GM21390 (cell line): ENCODE results near the gene RARB.

Experiments used
- ATAC-seq: cut with Tn5 transposase; IDR thresholded peaks from one replicate; pipeline ENCODE4 v1.9.1; 2021; ENCODE audit not compliant: unreplicated experiment

The RARB gene

DNA sequence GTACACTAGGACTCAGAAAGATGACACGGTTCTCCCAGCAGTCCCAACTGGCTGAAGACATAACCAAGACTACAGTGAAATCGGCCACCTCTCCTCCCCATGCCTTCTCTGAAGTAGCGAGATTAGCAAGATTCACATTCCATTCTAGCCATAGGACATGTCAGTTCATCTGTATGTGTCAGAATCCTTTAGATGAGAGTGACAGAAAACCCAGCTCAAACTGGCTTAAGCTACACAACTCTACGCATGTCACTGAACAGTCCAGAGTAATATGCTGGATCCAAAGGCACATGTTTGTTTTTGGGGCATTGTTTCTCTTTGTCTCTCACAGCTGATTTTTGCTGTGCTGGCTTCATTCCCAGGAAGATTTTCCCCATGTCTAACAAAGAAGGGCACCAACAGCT lies 75.8 kb downstream of the RARB start:
- no peak for ATAC-seq

DNA sequence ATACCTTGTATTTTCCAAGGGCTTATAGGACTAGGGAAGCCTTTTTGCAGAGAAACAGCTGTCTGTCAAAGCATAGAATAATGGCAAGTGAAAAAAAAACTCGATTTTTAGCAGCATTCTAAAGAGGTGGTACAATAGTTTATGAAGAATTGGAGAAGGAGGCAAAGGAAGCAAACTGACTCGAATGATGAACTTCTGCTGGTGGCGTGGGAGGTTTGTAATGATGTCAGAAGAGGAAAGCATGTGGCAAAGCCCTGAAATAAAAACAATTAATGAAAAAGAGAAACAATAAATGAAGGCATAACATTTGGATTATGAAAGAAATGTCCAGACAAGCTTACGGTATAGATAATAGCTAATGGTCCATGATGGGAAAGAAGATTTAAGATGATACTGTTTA lies 77.5 kb downstream of the RARB start:
- ATAC-seq, result no peak

DNA sequence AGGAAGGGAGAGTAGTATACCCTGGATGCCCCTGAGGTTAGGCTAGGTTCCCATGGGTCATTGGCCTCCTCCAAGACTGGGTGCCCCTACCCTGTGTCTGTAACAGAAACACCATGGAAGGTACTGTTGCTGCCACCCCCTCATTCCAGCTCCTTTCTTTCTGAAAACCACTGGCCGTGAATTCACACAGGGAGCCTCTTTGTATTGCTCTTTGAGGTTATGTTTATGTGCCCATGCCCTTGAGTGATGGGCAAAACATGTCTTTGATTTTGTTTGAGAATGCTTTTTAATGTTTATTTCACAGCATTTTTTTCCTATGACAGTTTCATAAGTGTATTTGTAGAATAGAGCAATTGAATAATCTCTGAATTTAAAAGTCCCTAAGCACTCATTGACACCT lies 79.7 kb downstream of the RARB start:
- ATAC-seq, result no peak

DNA sequence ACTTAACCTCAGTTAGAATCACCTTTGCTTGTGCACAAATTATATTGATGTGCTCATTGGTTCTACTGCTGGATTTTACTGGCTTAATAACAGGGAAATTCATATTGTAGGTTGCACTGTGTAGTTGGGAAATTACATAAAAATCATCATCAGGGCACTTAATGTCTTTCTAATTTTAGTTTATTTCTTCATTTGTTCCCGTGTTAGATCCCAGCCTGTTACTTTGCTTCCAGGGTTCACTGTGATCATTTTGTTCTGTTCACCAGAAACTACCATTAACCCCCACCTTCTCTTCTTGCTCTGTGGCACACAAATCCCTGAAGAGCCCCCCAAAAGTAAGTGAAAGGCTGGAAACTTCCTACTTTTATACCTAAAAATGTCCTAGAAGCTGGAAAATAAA lies 80.4 kb downstream of the RARB start:
- ATAC-seq, result no peak

DNA sequence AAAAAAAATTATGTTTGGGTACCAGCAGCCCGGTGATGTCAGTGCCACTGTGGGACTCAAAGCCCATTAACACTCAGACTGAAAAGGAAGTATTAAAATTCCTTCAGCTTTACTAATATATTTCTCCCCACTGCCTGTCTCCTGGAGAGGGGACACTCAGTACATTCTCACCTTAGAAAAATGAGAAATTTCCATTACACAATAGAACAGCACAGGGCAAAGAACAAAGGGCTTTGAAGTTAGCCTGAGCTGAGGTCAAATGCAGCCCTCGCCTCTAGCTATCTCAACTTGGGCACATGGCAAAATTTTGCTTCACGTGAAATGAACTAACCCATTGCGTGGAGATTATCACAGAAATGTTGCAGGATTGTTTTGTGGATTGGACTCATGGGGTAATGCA lies 80.8 kb downstream of the RARB start:
- ATAC-seq, result no peak

DNA sequence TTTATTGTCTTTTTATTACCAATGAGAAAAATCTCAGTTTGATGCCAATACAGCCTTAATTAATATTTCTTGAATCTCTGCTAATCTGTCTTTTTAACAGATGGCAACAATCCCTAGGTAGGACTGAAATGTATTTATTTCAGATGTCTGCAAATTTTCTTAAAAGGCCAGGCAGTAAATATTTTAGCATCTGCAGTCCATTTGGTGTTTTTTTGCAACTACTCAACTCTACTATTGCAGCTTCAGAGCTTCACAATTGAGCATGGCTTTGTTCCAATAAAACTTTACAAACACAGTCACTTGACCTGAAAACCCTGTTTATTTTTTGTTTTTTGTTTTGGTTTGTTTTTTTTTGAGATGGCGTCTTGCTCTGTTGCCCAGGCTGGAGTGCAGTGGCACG lies 82.7 kb downstream of the RARB start:
- ATAC-seq, result no peak

DNA sequence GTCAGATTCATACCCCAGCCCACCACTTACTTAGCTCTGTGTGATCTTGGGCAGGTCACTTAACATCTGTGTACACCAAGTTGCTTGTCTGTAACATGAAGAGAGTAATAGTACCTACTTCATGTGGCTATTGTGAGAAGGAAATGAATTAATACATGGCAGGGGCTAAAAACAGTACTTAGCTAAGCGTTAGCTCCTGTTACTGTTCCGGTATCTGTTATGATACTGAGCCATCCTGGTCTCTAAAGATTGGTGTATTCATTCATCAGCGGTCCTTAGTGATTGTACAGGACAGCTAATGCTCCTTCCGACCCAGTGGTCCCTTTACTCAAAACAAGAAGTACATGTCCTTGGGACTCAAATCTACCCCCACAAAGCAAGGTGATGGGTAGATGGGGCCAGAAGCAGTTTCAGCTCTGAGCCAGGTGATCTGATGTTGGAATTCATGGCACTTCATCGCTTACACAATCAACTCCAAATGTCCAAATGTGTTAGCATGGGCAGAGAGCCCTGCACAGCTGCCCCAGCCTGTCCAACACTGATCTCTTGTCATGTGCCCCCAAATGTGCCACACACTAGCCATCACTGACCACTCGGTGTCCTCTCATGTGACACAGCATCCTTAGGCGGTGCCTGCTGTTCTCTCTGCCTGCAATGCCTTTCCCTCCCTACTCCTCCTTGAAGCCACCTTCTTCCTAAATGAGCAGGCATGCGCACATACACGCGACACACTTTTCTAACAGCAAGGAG lies 84.1 kb downstream of the RARB start:
- ATAC-seq, result no peak

DNA sequence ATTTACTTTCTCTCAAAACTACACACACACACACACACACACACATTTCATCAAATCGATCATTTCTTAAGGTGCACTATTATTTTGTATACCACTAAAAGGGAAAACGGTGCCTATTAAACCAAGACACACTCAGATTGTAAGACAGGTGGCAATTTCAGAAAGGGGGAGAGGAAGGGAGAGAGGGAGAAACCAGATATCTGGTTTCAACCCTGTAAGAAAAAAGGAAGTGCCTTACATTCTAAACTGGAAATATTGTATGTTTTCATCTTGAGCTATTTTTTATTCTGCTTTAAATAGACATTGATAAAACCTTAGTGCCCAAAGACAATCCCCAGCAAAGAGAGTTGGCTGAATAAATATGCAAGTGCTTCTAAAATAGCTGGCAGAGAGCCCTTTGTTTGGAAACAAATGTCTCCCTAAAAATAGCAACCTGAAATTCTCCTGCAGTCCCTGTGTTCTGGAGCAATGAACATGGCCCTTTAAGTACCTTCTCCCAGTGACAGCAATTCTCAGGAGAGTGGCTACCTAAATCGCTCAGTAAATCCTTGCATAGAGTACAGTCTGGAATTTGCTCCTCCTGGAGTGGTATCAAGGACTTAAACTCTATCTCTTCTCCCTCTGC lies 85.7 kb downstream of the RARB start:
- no peak for ATAC-seq

DNA sequence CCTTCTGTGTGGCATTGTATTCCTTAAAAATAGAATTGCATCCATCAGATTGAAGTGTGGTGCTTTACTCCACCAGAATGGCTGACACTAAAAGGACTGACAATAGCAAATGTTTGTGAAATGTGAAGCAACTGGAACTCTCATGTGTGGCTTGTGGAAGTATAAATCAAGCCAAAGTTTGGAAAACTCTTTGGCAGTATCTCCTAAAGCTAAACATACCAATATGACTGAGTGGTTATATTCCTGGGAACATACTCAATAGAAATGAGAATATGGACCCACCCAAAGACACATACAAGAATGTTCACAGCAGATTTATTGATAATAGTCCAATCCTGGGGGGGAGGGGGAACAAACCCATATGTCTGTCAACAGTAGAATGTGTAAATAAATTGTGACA lies 87.1 kb downstream of the RARB start:
- ATAC-seq, result no peak

DNA sequence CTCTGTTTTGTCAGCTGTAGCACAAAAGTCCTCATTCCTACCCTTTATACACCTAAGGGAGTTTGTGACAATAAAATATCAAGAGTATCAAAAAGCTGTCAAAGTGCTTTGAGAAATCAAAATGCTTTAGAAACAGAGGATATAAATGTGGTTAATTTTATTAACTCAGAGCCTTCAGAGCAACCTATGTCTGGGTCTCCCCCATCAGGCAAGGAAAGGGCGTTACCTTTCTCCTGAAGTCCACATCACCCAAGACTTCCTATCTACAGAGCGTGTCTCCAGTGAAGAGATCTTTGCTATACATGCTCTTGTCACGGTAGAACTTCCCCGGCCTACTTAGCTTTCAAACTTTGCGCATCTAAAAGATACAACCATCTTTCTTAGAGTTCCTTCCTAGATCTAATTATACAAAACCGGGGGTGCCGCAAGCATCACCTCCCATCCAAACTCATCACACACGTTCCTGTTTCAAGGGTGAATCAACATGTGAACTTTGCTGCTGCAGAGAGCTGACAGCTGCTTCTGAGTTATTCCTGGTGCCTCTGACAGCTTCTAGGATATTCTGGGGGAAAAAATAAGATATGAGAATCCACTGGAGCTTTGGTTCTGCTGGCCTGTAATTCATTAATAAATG lies 93.0 kb downstream of the RARB start:
- no peak for ATAC-seq

DNA sequence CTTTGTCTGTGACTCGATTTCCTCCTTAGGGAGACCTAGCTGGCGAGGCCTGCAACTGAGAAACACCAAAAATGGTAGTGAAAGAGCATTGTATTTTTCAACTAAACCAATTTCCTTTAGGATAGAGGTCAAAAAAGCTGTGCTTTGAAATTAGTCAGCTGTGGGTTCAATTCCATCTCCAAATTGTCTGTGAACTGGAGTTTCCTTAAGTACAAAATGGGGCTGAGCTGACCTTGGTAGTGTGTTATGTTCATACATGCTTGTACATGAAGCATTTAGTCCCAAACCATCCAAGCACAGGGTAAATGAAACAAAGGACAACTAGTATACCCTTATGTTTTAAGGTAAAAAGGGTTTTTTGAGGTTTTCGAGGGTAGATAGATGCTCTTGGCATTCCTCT lies 99.3 kb downstream of the RARB start:
- no peak for ATAC-seq

DNA sequence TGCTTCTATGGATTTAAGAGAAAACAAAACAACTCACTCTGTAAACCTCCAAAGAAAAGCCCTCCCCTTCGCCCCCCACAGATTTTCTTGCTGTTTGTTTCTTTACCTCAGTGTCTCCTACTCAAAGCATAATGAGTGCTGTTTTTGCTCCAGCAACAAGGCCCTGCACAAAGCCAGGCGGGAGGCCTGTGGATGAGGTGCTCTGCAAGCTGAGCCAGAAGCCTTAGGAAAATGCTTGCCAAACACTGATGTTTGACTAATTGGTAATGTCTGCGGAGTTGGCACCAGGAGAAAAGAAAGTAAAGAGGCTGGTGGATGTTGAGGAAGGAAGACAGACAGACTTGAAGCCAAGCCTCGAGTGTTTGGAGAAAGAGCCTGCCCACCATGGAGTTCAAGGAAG lies 99.7 kb downstream of the RARB start:
- no peak for ATAC-seq

DNA sequence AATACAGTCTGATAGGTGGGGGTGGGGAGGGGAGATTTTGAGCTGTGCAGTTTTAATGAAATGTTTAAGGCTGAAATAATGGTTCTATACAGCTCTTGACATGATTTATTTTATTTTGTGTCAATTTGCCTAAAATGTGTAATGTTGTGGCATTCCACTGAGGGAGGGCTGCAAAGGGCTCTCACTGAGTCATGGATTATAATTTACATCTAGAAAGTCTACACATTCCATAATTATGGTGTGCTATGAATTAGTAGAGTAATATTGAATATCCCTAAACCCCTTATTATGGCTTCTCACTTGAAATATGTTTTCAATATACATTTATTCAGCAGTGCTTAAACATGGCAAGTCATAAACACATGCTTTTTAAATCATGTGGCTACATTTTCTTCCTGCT lies 103.9 kb downstream of the RARB start:
- no peak for ATAC-seq

DNA sequence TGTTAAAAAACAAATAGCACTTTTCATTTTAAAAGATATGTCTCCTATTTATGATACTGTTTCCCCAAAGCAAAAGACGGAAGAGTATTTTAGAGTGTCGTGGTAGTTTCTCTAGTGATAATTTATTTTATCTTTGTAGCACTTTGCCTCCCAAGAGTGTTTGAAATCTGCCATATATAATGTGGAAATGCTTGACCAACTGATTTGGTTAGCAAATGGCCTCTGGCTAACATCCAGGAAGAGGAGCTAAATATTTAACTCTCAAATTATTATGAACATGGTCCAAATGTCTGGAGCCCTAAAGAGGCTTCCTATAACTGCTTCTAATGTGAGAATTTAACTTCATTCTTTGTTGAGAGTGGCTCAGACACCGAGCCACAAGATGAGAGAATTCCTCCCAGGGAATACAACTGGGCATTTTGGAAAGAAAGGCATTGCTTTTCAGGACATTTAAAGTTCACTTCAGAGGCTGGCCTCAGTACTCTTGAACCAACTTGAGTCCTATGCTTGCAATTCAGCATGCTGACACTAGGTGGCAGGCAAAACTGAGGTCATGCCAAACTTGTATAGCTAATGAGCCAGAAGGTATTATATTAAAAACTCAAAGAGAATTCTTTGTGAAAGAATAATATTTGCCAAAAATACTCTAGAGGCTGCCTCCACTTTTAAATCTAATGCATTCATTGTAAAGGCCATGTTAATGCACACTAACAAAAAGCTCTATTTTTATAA lies 104.5 kb downstream of the RARB start:
- no peak for ATAC-seq

DNA sequence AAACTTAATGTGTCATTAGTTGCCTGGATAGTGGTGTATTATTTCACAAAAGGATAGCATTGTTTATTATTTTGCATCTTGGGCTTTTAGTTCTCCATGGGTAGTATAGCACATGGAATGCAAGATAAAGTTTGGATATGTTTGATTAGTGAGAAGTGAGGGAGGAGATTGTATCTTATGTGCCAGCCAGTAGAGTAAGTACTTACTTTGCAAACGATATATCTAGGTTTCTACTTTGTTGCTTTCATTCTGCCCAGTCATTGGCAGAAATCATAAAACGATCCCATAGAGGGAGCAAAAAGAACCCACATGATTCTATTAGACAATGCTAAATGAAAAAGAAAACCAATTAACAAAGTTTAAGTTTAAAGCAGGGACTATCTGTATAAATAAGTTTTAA lies 105.3 kb downstream of the RARB start:
- ATAC-seq, result no peak

DNA sequence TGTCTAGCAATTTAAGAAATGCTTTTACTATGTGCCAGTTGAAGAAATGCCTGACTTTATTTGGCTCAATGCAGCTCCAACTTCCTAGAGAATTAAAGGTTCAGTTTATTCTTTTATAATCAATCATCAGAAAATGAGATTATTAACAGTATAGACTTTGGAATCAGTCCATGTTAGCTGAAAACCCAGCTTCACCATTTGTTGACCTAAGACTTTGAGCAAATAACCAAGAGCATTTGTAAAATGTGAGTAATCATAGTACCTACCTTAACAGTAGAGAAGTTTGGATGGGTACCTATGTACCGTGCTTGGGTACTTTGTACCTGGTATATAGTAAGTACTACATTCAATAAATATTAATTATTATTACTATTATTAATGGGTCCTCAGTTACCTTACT lies 105.9 kb downstream of the RARB start:
- no peak for ATAC-seq

DNA sequence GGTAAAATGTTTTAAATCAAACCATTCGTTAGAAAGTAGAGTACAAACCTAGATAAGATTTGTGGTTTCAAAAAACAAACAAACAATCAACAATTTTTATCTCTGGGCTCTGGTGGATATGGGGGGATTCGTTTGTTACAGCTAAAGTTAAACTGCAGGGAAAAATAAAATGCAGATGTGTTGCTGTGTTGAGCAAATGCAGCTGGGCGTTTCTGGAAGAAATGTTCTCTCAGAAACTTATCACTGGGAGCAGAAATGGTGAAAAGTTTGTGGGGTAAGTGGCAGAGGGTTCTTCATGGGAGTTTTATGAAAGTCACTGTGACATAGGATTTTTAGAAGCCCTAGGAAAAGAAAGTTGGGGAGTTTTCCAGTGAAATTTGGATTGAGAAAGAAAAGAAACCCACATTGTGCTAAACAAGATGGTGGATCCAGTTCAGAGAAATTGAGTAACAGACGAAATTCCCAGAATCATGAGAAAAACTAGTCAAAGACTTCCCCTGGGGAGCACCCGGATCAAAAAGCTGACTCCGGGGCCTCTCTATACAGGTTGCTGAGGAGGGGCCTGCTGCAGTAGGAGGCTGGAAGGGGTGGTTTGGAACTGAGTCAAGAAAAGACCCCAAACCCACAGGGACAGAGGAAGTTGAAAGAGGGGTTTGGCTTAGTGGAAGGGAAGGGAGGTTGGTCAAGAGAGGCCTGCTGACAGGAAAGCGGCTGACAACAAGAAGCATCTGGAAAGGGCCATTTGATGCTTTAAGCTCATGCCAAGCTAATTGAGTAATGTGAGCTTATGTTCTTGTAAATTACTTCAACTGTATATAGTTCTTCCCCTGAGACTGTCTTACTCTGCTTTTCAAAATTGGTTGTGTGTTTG lies 108.7 kb downstream of the RARB start:
- no peak for ATAC-seq

DNA sequence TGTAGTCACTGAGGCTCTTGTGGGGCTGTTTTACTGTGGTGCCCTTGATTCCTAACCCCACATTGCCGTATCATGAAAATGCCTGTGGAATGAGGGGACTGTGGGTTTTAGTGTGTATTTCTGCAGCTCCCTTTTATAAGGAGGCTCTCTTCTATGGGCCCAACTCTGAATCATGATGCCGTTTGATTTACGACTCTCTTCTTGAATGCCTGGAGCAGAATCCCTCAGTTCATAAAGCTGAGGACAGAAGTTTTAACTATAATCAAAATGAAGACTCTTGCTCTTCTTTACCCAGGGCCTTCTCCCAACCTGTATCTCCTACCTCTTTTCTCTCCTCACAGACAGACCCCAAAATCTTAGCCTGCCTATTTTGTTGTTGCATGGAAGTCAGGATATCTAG lies 109.5 kb downstream of the RARB start:
- no peak for ATAC-seq

DNA sequence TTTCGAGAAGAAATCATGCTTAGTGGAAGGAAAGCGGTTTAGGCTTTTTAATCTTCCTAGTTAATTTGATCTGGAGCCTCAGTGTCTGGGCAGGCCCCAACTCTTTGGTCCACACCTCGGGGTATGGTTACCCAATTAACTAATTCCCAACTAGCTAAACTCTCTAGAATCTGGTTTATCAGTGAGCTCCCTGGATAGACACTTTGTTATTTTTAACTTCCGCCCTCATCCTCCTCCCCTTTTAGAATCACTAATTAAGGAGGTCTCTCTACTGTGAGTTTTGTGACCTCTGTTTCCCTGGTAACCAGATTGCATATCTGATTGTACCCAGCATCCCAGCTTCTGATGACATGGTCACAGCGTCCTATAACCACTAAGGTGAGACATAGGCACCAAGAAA lies 112.2 kb downstream of the RARB start:
- ATAC-seq, result no peak

DNA sequence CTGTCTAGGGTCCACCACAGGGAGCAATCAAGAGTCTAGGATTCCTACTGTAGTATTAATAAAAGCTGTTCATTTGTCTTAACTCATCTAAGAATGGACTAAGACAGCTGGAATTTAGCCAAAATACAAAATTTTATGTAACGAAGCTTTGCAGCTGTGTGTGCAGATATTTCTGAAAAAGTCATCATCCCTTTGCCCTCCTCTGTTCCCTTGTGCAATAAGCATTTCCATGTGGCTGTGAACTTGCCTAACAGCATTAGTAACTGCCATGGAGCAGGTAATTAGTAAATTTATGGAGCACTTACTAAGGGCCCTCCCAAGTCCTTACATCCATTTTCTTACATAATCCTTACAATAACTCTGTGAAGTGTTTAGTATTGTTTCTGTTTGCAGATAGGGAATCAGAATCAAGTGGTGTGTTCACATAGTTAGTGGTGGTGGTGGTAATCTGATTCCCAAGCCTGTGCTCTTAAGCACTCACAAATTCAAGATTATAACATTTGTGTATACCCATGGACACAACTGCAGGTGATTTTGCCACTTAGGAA lies 114.5 kb downstream of the RARB start:
- ATAC-seq, result no peak

DNA sequence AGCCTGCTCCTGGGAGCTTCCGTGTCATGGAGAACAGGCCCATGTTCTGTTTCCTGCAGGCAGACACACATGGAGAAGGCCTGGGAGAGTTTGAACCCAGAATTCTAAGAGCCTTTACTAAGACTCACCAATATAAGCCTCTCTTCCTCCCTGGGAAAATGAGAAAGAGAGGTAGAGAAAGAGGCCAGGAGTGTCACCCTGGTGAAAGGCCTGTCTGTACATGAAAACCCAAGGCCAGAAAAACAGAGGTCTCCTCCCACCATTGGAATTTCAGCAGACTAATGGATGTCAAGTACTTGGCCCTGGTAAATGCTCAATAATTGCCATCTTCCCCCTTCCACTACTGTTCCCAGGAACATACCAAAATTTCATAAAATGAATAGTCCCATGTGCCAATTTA lies 119.0 kb downstream of the RARB start:
- no peak for ATAC-seq
